AG10803 (cell line): ENCODE measurements around the gene CDC42BPB.

ENCODE experiments used
- DNase-seq: peaks from one replicate; pipeline ENCODE4 v3.0.0; 2010; ENCODE audit warnings: low read depth
- H3K4me3 ChIP-seq: 2 replicates; pipeline ENCODE4 v1.5.1; 2011; ENCODE audit warnings: mild to moderate bottlenecking, low read length, control low read depth
- CTCF ChIP-seq: conservative IDR thresholded peaks from 2 replicates; pipeline ENCODE4 v1.5.1; 2011; ENCODE audit warnings: mild to moderate bottlenecking, low read length, control low read depth, inconsistent platforms

The CDC42BPB gene

GRCh38 chr14:103101963-103102688 lies 44.8 kb upstream of the CDC42BPB start:
- no peak for TF ChIP-seq CTCF
- no peak for DNase-seq
- H3K4me3 ChIP-seq = no peak overlapping the region

GRCh38 chr14:103101257-103101962 lies 44.1 kb upstream of the CDC42BPB start:
- H3K4me3 ChIP-seq = no peak overlapping the region
- TF ChIP-seq CTCF = no peak
- no peak for DNase-seq

- no peak for TF ChIP-seq CTCF
- DNase-seq = no peak
- no peak overlapping the region for H3K4me3 ChIP-seq
Measured at GRCh38 chr14:103100281-103101121, 43.2 kb upstream of the CDC42BPB start.

GRCh38 chr14:103099733-103100280 lies 42.5 kb upstream of the CDC42BPB start:
- TF ChIP-seq CTCF = no peak
- no peak for DNase-seq
- no peak overlapping the region for H3K4me3 ChIP-seq

GRCh38 chr14:103099081-103099732 lies 41.9 kb upstream of the CDC42BPB start:
- no peak for TF ChIP-seq CTCF
- no peak overlapping the region for H3K4me3 ChIP-seq
- no peak for DNase-seq

GRCh38 chr14:103097994-103098957 lies 40.9 kb upstream of the CDC42BPB start:
- no peak overlapping the region for H3K4me3 ChIP-seq
- no peak for DNase-seq
- TF ChIP-seq CTCF = no peak
